Endothelial cell of umbilical vein (primary cell): ENCODE data around the gene MLLT1. TPM values are rescaled to one million over a fixed set of nuclear protein-coding genes. Genes with fewer than 3 reads are reported as not detected.

ENCODE experiments used
- BruUV-seq: library from RNA; stranded (reverse); fragments of 400-500 nt; replicated peaks from 2 replicates; lab custom pipeline; 2021; lab: Mats Ljungman, UMichigan
- CTCF ChIA-PET: fragments of 300-600, 350-600 bp; sonication (Branson Sonifier 250); formaldehyde crosslinking; loops from one replicate; lab custom pipeline; 2021; ENCODE audit warnings: antibody characterized with exemption, inconsistent platforms; lab: Charles Lee
- POLR2A ChIA-PET: fragments of 300-600, 350-600 bp; sonication (Branson Sonifier 250); formaldehyde crosslinking; loops from one replicate; lab custom pipeline; 2021; ENCODE audit warnings: antibody characterized with exemption, inconsistent platforms; lab: Charles Lee
- DNase-seq: peaks from one replicate; pipeline ENCODE4 v3.0.0-alpha.2; 2011; ENCODE audit warnings: low read depth, low spot score
- FAIRE-seq: peaks from 2 replicates; lab custom pipeline; 2011; peaks lifted over from hg19 to GRCh38; lab: Jason Lieb, UNC
- H2AFZ ChIP-seq: 2 replicates; pipeline ENCODE4 v1.6.0; 2012; ENCODE audit warnings: low read depth, low read length, control low read depth, inconsistent platforms
- H3K27ac ChIP-seq: 2 replicates; pipeline ENCODE4 v1.5.1; 2011; ENCODE audit warnings: low read depth, mild to moderate bottlenecking, control low read depth, low read length, moderate library complexity; ENCODE audit not compliant: insufficient read depth
- H3K27me3 ChIP-seq, 2 experiments: 2 replicates each; pipeline versions ENCODE4 v1.6.0 to v1.6.1; 2011; ENCODE audit warnings: low read length in 2 of 2, mixed read lengths in 1 of 2; ENCODE audit not compliant: control insufficient read depth in 2 of 2, insufficient read depth in 2 of 2
- H3K36me3 ChIP-seq, 2 experiments: 2 replicates in 1 of 2; 3 replicates in 1 of 2; pipeline ENCODE4 v1.5.1; 2011; ENCODE audit warnings: low read length in 2 of 2, mild to moderate bottlenecking in 1 of 2, moderate library complexity in 1 of 2; ENCODE audit not compliant: control insufficient read depth in 2 of 2, insufficient read depth in 2 of 2; ENCODE audit errors: extremely low read depth in 1 of 2
- H3K4me1 ChIP-seq: 3 replicates; pipeline ENCODE4 v1.5.1; 2011; ENCODE audit warnings: mild to moderate bottlenecking, low read length; ENCODE audit not compliant: control insufficient read depth, insufficient read depth; ENCODE audit errors: extremely low read depth
- H3K4me2 ChIP-seq: 2 replicates; pipeline ENCODE4 v1.6.1; 2011; ENCODE audit warnings: low read length, control low read depth, mixed read lengths; ENCODE audit not compliant: insufficient read depth
- H3K4me3 ChIP-seq, 3 experiments: fragments of 200-600 bp in 1 of 3; sonication (generic), shearing (Covaris generic) in 1 of 3; replicated peaks in 1 of 3; 2 replicates each; pipeline ENCODE4 v1.5.1; 2011 to 2016; ENCODE audit warnings: control low read depth in 3 of 3, low read length in 3 of 3, mild to moderate bottlenecking in 2 of 3, inconsistent platforms in 1 of 3, low read depth in 1 of 3, moderate library complexity in 1 of 3; ENCODE audit not compliant: insufficient read depth in 1 of 3
- H3K79me2 ChIP-seq: 2 replicates; pipeline ENCODE4 v1.6.0; 2012; ENCODE audit warnings: low read length, inconsistent platforms; ENCODE audit not compliant: control insufficient read depth, insufficient read depth
- H3K9ac ChIP-seq: replicated peaks from 2 replicates; pipeline ENCODE3; 2011; ENCODE audit warnings: low read length, control low read depth; ENCODE audit not compliant: insufficient read depth; ENCODE audit errors: extremely low read depth
- H3K9me1 ChIP-seq: replicated peaks from 3 replicates; pipeline ENCODE4 v1.6.0; 2011; ENCODE audit warnings: mild to moderate bottlenecking, low read length; ENCODE audit not compliant: control insufficient read depth, insufficient read depth; ENCODE audit errors: extremely low read depth
- H3K9me3 ChIP-seq: replicated peaks from 2 replicates; pipeline ENCODE4 v1.5.1; 2012; ENCODE audit warnings: low read length, inconsistent platforms; ENCODE audit not compliant: control insufficient read depth, insufficient read depth
- H4K20me1 ChIP-seq: replicated peaks from 2 replicates; pipeline ENCODE3; 2011; ENCODE audit warnings: mild to moderate bottlenecking, low read length; ENCODE audit not compliant: control insufficient read depth, insufficient read depth; ENCODE audit errors: extremely low read depth
- EZH2 ChIP-seq: IDR thresholded peaks from 2 replicates; pipeline ENCODE4 v1.6.1; 2012; ENCODE audit warnings: borderline replicate concordance, low read depth, mild to moderate bottlenecking, moderate library complexity, low read length, inconsistent platforms; ENCODE audit not compliant: severe bottlenecking
- GATA2 ChIP-seq: IDR thresholded peaks from 2 replicates; pipeline ENCODE4 v1.7.0; 2011; ENCODE audit warnings: low read depth, mild to moderate bottlenecking, moderate library complexity, mixed read lengths, low read length; ENCODE audit not compliant: insufficient read length, insufficient read depth
- JUN ChIP-seq: IDR thresholded peaks from 2 replicates; pipeline ENCODE4 v1.6.1; 2011; ENCODE audit warnings: borderline replicate concordance, low read depth; ENCODE audit not compliant: insufficient read length, insufficient read depth
- MYC ChIP-seq: IDR thresholded peaks from one replicate; pipeline ENCODE4 v1.6.1; 2011; ENCODE audit warnings: mild to moderate bottlenecking, low read depth, low read length
- POLR2A ChIP-seq: IDR thresholded peaks from 2 replicates; pipeline ENCODE4 v1.6.1; 2012; ENCODE audit warnings: low read depth, mild to moderate bottlenecking, control low read depth, low read length
- dilution Hi-C: fragments of 300-500 bp; cut with MboI; formaldehyde crosslinking; loops from one replicate; pipeline ENCODE4 v1.15.0; 2019; ENCODE audit warnings: low sequenced_read_pairs; ENCODE audit not compliant: extremely low pct_ligation_motif_present
- intact Hi-C: fragments of 100-400 bp; cut with micrococcal nuclease; formaldehyde crosslinking; loops from one replicate; pipeline ENCODE4 v1.10.0; 2022
- polyA plus RNA-seq, 4 experiments: library from polyadenylated mRNA; depleted of rRNA in 3 of 4; stranded (reverse) in 3 of 4; unstranded in 1 of 4; fragments of >200 nt; gene quantifications; 2 replicates each; pipeline versions ENCODE4 v1.2.1 to v1.2.3, GENCODE V29; 2011 to 2012; ENCODE audit warnings: missing spikeins in 1 of 4
- total RNA-seq: library from RNA; stranded (reverse); gene quantifications from 2 replicates; pipeline ENCODE4 v1.2.3, GENCODE V29; 2021

Gene MLLT1
- total and polyA plus RNA-seq, 2 donors (not counting 3 experiments of a cell fraction or from before 2014, with no cell fraction given) = 43.9 to 84.8 TPM

DNA sequence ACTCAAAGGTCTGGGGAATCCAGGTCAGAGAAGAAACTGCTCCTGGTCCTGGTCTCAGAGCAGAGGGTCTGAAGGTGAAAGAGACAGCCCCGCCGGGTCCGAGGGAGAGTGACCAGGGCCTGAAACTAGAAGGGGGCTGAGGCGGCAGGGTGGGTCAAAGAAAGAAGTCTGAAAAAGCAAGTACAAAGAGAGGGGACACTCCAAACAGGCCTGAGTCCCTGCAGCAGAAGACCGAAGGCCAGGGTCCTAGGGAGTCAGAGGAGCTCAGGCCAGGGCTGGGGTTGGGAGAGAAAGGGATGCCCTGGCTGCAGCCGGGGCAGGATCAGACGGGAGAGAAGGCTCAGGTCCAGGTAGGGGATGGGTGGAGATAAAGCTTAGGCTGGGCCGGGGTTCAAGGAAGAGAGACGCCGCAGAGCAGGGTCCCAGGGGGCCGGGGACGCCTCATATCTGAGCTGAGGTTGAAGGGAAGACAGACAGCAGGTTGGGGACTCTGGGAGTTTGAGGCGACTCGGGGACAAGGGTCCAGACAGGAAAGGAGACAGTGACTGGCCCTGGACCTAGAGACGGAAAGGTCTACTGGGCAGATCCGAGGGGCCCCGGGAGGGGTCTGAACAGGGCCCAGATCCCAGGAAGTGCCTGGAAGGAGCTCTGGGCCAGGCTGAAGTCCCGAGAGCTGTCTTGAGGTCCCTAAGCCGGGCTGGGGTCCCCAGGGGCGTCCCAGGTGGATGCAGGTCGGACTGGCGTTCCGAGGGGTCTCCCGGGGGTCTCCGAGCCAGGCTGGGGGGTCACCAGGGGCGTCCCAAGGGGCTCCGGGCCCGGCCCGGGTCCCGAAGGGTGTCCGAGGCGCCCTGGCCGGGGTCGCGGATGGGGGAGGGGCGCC is 795 bp downstream of the MLLT1 start:
- ChIA-PET POLR2A (interaction anchor here (1.3 kb wide), 1 partner anchor 13 kb away, joined by 3 read pairs; no protein-coding TSS in a partner anchor), CTCF (interaction anchor here (1.2 to 1.4 kb wide), 3 partner anchors 36 to 60 kb away, joined by 3 to 12 read pairs (median 4); no protein-coding TSS in a partner anchor)
- no peaks in the 10 kb centered on the region for H3K9me3 ChIP-seq
- H3K27ac ChIP-seq = peak overlapping the region; percentile 73
- no peaks in the 10 kb centered on the region for H3K9me1 ChIP-seq
- TF ChIP-seq EZH2 = no peak
- intact Hi-C loops (no loop called here), dilution Hi-C loops (loop anchor here (10.0 kb wide), 1 partner anchor 54 kb away; no protein-coding TSS in a partner anchor)
- H3K4me1 ChIP-seq = peaks cover 49% of the 10 kb centered on the region
- peak overlapping the region; percentile 91 for H3K9ac ChIP-seq
- H4K20me1 ChIP-seq = no peaks in the 10 kb centered on the region
- no peak for DNase-seq
- peaks cover 50% of the 10 kb centered on the region for H3K79me2 ChIP-seq
- FAIRE-seq = peak; percentile 72
- no peaks in the 10 kb centered on the region for H3K27me3 ChIP-seq
- H2AFZ ChIP-seq = no peak overlapping the region
- H3K36me3 ChIP-seq = no peaks in the 10 kb centered on the region
- peak overlapping the region; percentile 71 for H3K4me2 ChIP-seq
- H3K4me3 ChIP-seq = peak overlapping the region; percentile 70 to 90 (median 82)
- BruUV-seq = no TSS peak

DNA sequence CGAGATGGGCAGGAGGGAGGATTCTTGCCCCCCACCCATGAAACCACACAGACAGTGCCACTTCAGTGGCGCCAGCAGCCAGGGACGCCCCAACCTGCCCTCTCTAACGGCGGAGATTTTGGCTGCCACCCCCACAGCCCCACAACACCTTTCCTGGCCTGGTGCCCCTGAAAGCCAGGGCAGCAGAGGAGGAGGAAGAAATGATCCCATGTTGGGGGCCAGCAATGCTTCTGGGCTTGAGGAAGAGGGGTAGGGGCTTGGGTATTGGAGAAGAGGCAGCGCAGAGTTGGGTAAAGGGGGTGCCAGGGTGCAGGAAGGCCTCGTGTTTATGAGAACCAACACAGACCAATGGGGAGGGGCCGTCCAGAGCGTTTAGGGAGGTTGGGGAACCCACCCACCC is 1.7 kb downstream of the MLLT1 start:
- intact Hi-C loops (no loop called here), dilution Hi-C loops (loop anchor here (10.0 kb wide), 1 partner anchor 53 kb away; no protein-coding TSS in a partner anchor)
- DNase-seq (no peak), FAIRE-seq (no peak)
- ChIA-PET POLR2A (no interaction called here), CTCF (interaction anchor here (1.6 to 2.5 kb wide), 3 partner anchors 10 to 59 kb away, joined by 6 to 19 read pairs (median 10); no protein-coding TSS in a partner anchor)
- TF ChIP-seq GATA2 (no peak), EZH2 (no peak), MYC (no peak), POLR2A (no peak), JUN (no peak)
- H3K27ac ChIP-seq = no peak overlapping the region
- H3K9me1 ChIP-seq = no peaks in the 10 kb centered on the region
- H3K9ac ChIP-seq = peak overlapping the region; percentile 91
- H3K36me3 ChIP-seq = no peaks in the 10 kb centered on the region
- H4K20me1 ChIP-seq = no peaks in the 10 kb centered on the region
- no peaks in the 10 kb centered on the region for H3K9me3 ChIP-seq
- H3K27me3 ChIP-seq = no peaks in the 10 kb centered on the region
- no peak overlapping the region for H2AFZ ChIP-seq
- peaks cover 56% of the 10 kb centered on the region for H3K79me2 ChIP-seq
- H3K4me2 ChIP-seq = peak overlapping the region; percentile 71
- BruUV-seq = no TSS peak
- peak overlapping the region in 2 of 3 experiments; percentile 82 to 90 for H3K4me3 ChIP-seq
- H3K4me1 ChIP-seq = peaks cover 59% of the 10 kb centered on the region
